Measurements from ENCODE around the gene CEACAM18.

The CEACAM18 gene

DNA sequence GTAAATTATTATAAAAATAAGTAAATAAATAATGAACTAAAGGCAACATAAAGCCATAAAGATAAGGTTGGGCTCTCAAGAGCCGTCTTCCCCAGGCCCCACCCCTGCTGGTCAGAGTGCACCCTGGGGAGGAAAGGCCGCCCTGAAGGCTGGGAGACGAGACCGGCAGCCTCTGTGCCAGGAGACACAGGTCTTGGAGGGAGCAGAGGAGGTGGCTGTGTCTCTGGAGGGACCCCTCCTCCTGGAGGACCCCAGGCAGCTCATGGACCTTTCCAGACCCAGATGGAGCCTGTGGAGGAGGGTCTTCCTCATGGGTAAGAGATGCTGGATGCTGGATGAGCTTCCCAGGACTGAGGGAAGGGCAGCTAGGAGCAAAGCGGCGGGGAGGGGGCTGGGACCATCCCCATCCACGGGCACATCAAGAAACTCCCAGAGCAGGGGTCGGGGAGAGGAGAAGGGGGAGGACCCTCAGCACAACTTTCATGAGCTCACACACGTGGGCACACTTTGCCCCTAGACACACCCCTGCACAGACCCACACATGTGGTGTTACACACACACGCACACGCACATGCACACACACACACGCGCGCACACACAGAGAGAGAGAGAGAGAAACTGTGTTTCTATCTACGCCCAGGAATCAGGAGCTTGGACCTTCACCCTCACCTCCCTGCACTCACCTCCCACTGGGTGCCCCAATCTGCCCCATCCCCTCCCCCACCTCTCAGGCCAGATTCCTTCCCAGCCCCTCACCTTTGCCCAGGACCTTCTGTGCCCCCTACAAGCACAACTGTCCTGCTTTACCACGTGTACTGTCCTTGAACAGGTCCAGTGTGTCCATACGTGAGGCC lies at the start of gene CEACAM18:
TSS of gene CEACAM18 (plus strand) at position 159 of the 854 bp plus-strand sequence.
- no peak for DNase-seq (ENCODE audit: low spot score)
- TF ChIP-seq, protein P1, sequence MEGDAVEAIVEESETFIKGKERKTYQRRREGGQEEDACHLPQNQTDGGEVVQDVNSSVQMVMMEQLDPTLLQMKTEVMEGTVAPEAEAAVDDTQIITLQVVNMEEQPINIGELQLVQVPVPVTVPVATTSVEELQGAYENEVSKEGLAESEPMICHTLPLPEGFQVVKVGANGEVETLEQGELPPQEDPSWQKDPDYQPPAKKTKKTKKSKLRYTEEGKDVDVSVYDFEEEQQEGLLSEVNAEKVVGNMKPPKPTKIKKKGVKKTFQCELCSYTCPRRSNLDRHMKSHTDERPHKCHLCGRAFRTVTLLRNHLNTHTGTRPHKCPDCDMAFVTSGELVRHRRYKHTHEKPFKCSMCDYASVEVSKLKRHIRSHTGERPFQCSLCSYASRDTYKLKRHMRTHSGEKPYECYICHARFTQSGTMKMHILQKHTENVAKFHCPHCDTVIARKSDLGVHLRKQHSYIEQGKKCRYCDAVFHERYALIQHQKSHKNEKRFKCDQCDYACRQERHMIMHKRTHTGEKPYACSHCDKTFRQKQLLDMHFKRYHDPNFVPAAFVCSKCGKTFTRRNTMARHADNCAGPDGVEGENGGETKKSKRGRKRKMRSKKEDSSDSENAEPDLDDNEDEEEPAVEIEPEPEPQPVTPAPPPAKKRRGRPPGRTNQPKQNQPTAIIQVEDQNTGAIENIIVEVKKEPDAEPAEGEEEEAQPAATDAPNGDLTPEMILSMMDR (IDR thresholded peaks at IDR 0.05; ENCODE audit: extremely low read depth, missing control alignments): no peak

DNA sequence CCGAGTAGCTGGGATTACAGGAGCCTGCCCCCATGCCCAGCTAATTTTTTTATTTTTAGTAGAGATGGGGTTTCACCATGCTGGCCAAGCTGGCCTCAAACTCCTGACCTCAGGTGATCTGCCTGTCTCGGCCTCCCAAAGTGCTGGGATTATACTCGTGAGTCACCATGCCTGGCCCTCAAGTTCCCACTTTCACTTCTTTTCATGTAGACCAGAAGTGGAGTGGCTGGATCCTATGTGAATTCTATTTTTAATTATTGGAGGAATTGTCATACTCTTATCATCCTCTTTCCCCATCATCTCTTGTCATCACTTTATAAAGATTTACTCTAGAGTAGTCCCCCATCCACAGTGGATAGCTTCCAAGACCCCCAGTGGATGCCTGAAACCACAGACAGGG lies 48.1 kb upstream of the CEACAM18 start:
- no peak for DNase-seq (ENCODE audit: low spot score)
- TF ChIP-seq, protein P1 (IDR thresholded peaks at IDR 0.05; ENCODE audit: extremely low read depth, missing control alignments): no peak

DNA sequence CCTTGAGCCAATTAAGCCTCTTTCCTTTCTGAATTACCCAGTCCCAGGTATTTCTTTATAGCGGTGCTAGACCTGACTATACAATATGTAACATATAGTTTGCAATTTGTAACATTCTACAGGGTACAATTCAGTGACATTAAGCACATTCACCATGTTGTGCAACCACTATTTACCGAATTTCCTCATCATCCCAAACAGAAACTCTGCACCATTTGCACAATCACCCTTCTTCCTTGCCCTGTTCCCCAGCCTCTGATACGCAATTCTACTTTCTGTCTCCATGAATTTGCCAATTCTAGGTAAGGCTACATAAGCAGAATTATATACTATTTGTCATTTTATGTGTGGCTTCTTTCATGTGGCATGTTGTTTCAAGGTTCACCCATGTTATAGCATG lies 47.2 kb upstream of the CEACAM18 start:
- TF ChIP-seq, protein P1 (IDR thresholded peaks at IDR 0.05; ENCODE audit: extremely low read depth, missing control alignments): no peak

DNA sequence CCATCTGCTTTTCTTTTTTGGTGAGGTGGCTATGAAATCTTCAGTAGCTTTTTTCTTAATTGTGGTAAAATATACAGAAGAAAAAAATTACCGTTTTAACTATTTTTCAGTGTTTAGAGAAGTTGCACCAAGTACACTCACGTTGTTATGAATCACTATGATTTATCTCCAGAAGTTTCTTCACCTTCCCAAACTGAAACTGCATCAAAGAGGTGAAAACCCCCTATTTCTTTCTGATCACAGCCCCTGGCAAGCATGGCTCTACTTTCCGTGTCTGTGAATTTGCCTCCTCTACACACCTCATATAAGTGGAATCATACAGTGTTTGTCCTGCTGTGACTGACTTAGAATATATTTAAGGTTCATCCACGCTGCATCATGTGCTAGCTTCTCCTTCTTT lies 45.3 kb upstream of the CEACAM18 start:
- TF ChIP-seq, protein P1 (IDR thresholded peaks at IDR 0.05; ENCODE audit: extremely low read depth, missing control alignments): no peak
- no peak for DNase-seq (ENCODE audit: low spot score)

More for the DNA sequence above, 47.2 kb upstream of the CEACAM18 start:
- no peak for DNase-seq (ENCODE audit: low spot score)

DNA sequence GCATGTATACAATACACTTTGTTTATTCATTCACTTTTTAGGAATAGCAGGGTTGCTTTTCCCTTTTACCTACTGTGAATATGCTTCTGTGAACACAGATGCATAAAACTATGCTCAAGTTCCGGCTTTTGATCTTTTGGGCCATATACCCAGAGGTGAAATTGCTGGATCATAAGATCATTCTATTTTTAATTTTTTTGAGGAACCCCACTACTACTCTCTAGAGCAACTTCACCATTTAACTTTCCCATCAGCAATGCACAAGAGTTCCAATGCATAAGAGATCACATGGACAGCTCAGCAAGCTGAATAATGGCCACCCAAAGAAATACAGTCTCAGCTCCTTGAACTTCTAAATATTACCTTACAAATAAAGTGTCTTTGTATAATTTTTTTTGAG lies 43.9 kb upstream of the CEACAM18 start:
- TF ChIP-seq, protein P1 (IDR thresholded peaks at IDR 0.05; ENCODE audit: extremely low read depth, missing control alignments): no peak

DNA sequence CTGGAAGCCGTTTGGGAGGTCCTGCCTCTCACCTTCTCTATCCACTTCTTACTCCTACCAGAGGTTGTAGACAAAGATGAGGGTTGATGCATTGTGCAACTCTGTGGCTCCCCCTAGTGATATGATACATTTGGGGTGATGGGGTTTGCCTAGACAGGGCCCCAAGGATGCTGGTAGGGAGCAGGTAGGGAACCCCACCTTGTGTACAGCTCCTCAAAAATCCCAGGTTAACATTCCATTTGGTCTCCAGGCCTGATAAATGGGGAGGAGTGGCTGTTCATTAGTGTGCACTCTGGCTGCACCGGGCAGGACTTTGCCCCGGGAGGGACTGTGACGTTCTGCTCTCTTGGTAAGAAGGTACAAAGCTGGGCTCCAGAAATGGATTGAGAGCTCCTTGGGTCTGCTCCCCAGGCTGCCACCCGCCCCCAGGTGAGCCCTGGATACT lies 39.3 kb upstream of the CEACAM18 start:
- TF ChIP-seq, protein P1 (IDR thresholded peaks at IDR 0.05; ENCODE audit: extremely low read depth, missing control alignments): peak; percentile 47

More for the DNA sequence above, 43.9 kb upstream of the CEACAM18 start:
- no peak for DNase-seq (ENCODE audit: low spot score)

DNA sequence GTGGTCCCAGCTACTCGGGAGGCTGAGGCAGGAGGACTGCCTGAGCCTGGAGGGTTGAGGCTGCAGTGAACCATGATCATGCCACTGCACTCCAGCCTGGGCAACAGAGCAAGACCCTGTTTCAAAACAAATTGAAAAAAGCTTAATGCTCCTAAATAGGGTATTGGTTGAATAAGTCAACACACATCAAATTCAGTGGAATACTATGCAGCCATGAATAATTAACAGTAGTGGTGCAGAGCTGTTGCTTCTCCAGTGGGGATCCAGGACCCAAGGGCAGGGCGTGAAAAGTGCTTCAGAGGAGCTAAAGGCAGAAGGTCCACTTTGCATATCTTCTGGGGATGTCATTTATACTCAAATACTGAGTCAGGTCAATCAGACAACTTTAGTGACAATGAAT lies 38.3 kb upstream of the CEACAM18 start:
- DNase-seq (ENCODE audit: low spot score): no peak
- TF ChIP-seq, protein P1 (IDR thresholded peaks at IDR 0.05; ENCODE audit: extremely low read depth, missing control alignments): no peak

More for the DNA sequence above, 39.3 kb upstream of the CEACAM18 start:
- DNase-seq (ENCODE audit: low spot score): peak; percentile 59

Measured in GM20000 (cell line).